ENCODE data around the gene MON2. TPM values are rescaled to one million over a fixed set of nuclear protein-coding genes. Genes with fewer than 3 reads are reported as not detected.

The MON2 gene
- total RNA-seq, 2 donors from 2014 or later: 30.3 to 43.3 TPM

- peaks cover 27% of the 10 kb centered on the region for H3K36me3 Mint-ChIP-seq (ENCODE audit: low read depth)
- H3K27ac Mint-ChIP-seq: no peak overlapping the region
- Histone ChIP-seq H3K9ac (ENCODE audit: extremely low read depth, low read length, poor library complexity, severe bottlenecking) (no peak overlapping the region), H3K4me3 (ENCODE audit: low read length) (no peak overlapping the region), H3K36me3 (ENCODE audit: control insufficient read depth, insufficient read depth, low read length) (peaks cover 41% of the 10 kb centered on the region), H3K9me3 (ENCODE audit: control insufficient read depth, low read length) (no peaks in the 10 kb centered on the region), H3K27me3 (ENCODE audit: control insufficient read depth, insufficient read depth, low read length, poor library complexity, severe bottlenecking) (no peaks in the 10 kb centered on the region), H3K27ac (ENCODE audit: low read depth, low read length) (no peak overlapping the region), H3K4me1 (ENCODE audit: control insufficient read depth, insufficient read depth, low read length) (no peaks in the 10 kb centered on the region)
- no peaks in the 10 kb centered on the region for H3K9me3 Mint-ChIP-seq
- H3K4me1 Mint-ChIP-seq: no peaks in the 10 kb centered on the region
- H3K4me3 Mint-ChIP-seq: no peak overlapping the region
- no peaks in the 10 kb centered on the region for H3K27me3 Mint-ChIP-seq (ENCODE audit: insufficient read depth)
- TF ChIP-seq CTCF (conservative IDR thresholded peaks at IDR 0.05): no peak
- no peak for DNase-seq
Observed at GRCh38 chr12:62575036-62575435, 108.4 kb downstream of the MON2 start.

GRCh38 chr12:62576503-62576902 lies 109.9 kb downstream of the MON2 start:
- DNase-seq: no peak
- no peak overlapping the region for H3K9ac ChIP-seq (ENCODE audit: extremely low read depth, low read length, poor library complexity, severe bottlenecking)
- H3K27ac ChIP-seq (ENCODE audit: low read depth, low read length): no peak overlapping the region
- Mint-ChIP-seq H3K27me3 (ENCODE audit: insufficient read depth) (no peaks in the 10 kb centered on the region), H3K27ac (no peak overlapping the region), H3K4me3 (no peak overlapping the region), H3K36me3 (ENCODE audit: low read depth) (peaks cover 18% of the 10 kb centered on the region), H3K9me3 (no peaks in the 10 kb centered on the region), H3K4me1 (no peaks in the 10 kb centered on the region)
- no peak overlapping the region for H3K4me3 ChIP-seq (ENCODE audit: low read length)
- no peaks in the 10 kb centered on the region for H3K9me3 ChIP-seq (ENCODE audit: control insufficient read depth, low read length)
- H3K4me1 ChIP-seq (ENCODE audit: control insufficient read depth, insufficient read depth, low read length): no peaks in the 10 kb centered on the region
- H3K27me3 ChIP-seq (ENCODE audit: control insufficient read depth, insufficient read depth, low read length, poor library complexity, severe bottlenecking): no peaks in the 10 kb centered on the region
- peaks cover 37% of the 10 kb centered on the region for H3K36me3 ChIP-seq (ENCODE audit: control insufficient read depth, insufficient read depth, low read length)
- no CpG with 5 or more reads among the region's 1 CpG for WGBS, 2 experiments (ENCODE audit: insufficient coverage in 1 of 2, insufficient read length in 1 of 2)
- no peak for TF ChIP-seq CTCF (conservative IDR thresholded peaks at IDR 0.05)

- H3K4me3 ChIP-seq (ENCODE audit: low read length): no peak overlapping the region
- no peaks in the 10 kb centered on the region for H3K9me3 Mint-ChIP-seq
- H3K36me3 ChIP-seq (ENCODE audit: control insufficient read depth, insufficient read depth, low read length): peaks cover 23% of the 10 kb centered on the region
- peaks cover 21% of the 10 kb centered on the region for H3K36me3 Mint-ChIP-seq (ENCODE audit: low read depth)
- no peaks in the 10 kb centered on the region for H3K27me3 Mint-ChIP-seq (ENCODE audit: insufficient read depth)
- no peaks in the 10 kb centered on the region for H3K9me3 ChIP-seq (ENCODE audit: control insufficient read depth, low read length)
- 90 to 97% methylated on average over 1 to 2 of the region's 2 CpGs for WGBS, 2 experiments (ENCODE audit: insufficient coverage in 1 of 2, insufficient read length in 1 of 2)
- no peak overlapping the region for H3K9ac ChIP-seq (ENCODE audit: extremely low read depth, low read length, poor library complexity, severe bottlenecking)
- DNase-seq: no peak
- TF ChIP-seq CTCF (conservative IDR thresholded peaks at IDR 0.05): no peak
- H3K4me1 ChIP-seq (ENCODE audit: control insufficient read depth, insufficient read depth, low read length): no peaks in the 10 kb centered on the region
- no peak overlapping the region for H3K27ac Mint-ChIP-seq
- H3K4me3 Mint-ChIP-seq: no peak overlapping the region
- H3K4me1 Mint-ChIP-seq: peaks cover 4% of the 10 kb centered on the region
- H3K27ac ChIP-seq (ENCODE audit: low read depth, low read length): no peak overlapping the region
- no peaks in the 10 kb centered on the region for H3K27me3 ChIP-seq (ENCODE audit: control insufficient read depth, insufficient read depth, low read length, poor library complexity, severe bottlenecking)
Observed at GRCh38 chr12:62578726-62579125, 112.1 kb downstream of the MON2 start.

Data from endodermal cell (in vitro differentiated cells).